Peyer's patch (tissue), 4 donors: ENCODE data around the gene PSMB1.

Source experiments
- POLR2A ChIP-seq, 2 donors: fragments of 450-650 bp; IDR thresholded peaks; one replicate each; pipeline ENCODE4 v1.5.1; 2017; ENCODE audit warnings: antibody characterized with exemption in 2 of 2, mild to moderate bottlenecking in 2 of 2, moderate library complexity in 2 of 2
- TF ChIP-seq, protein P1 (sequence below), 6 experiments: fragments of 450-650 bp in 4 of 6; fragments of 200-600 bp in 2 of 6; sonication (generic) in 1 of 6; IDR thresholded peaks; one replicate each; pipeline ENCODE4 v1.5.1; 2017 to 2019; ENCODE audit warnings: antibody characterized with exemption in 6 of 6, mild to moderate bottlenecking in 3 of 6, moderate library complexity in 1 of 6

DNA sequence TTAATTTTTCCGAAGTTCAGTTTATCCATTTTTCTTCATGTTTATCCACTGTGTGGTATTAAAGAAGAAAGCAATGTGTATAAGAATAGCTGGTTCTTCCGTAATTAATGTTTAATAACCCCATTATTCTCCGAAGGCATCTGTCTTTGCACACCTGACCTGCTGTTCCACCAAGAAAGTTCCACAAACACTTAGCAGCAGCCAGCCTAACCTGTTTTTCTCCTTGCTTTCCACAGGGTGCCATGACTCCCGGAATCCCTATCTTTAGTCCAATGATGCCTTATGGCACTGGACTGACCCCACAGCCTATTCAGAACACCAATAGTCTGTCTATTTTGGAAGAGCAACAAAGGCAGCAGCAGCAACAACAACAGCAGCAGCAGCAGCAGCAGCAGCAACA, 8.4 kb upstream of the PSMB1 start:
- TF ChIP-seq, protein P1, sequence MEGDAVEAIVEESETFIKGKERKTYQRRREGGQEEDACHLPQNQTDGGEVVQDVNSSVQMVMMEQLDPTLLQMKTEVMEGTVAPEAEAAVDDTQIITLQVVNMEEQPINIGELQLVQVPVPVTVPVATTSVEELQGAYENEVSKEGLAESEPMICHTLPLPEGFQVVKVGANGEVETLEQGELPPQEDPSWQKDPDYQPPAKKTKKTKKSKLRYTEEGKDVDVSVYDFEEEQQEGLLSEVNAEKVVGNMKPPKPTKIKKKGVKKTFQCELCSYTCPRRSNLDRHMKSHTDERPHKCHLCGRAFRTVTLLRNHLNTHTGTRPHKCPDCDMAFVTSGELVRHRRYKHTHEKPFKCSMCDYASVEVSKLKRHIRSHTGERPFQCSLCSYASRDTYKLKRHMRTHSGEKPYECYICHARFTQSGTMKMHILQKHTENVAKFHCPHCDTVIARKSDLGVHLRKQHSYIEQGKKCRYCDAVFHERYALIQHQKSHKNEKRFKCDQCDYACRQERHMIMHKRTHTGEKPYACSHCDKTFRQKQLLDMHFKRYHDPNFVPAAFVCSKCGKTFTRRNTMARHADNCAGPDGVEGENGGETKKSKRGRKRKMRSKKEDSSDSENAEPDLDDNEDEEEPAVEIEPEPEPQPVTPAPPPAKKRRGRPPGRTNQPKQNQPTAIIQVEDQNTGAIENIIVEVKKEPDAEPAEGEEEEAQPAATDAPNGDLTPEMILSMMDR (IDR thresholded peaks at IDR 0.05): no peak
- no peak for TF ChIP-seq POLR2A (IDR thresholded peaks at IDR 0.05)
